Endodermal cell (in vitro differentiated cells): Measurements from ENCODE around the gene PGAM5. TPM values are rescaled to one million over a fixed set of nuclear protein-coding genes. Genes with fewer than 3 reads are reported as not detected.

Experiments used
- DNase-seq: peaks from one replicate; pipeline ENCODE4 v3.0.0-alpha.2; 2017
- H3K27ac ChIP-seq: 2 replicates; pipeline ENCODE4 v1.5.1; 2013; ENCODE audit warnings: mild to moderate bottlenecking, low read depth, low read length, moderate library complexity
- H3K27me3 ChIP-seq: 2 replicates; pipeline ENCODE4 v1.6.1; 2013; ENCODE audit warnings: mild to moderate bottlenecking, low read length, moderate library complexity; ENCODE audit not compliant: insufficient read depth, control insufficient read depth, poor library complexity, severe bottlenecking
- H3K36me3 ChIP-seq: 2 replicates; pipeline ENCODE4 v1.7.0; 2013; ENCODE audit warnings: mild to moderate bottlenecking, low read length, moderate library complexity; ENCODE audit not compliant: control insufficient read depth, insufficient read depth
- H3K4me1 ChIP-seq: one replicate; pipeline ENCODE4 v1.7.0; 2013; ENCODE audit warnings: low read length; ENCODE audit not compliant: control insufficient read depth, insufficient read depth
- H3K4me3 ChIP-seq: 2 replicates; pipeline ENCODE4 v1.5.1; 2013; ENCODE audit warnings: mild to moderate bottlenecking, low read length, moderate library complexity
- H3K9ac ChIP-seq: 2 replicates; pipeline ENCODE4 v1.6.1; 2013; ENCODE audit warnings: mild to moderate bottlenecking, low read length, moderate library complexity; ENCODE audit not compliant: poor library complexity, severe bottlenecking; ENCODE audit errors: extremely low read depth
- H3K9me3 ChIP-seq: 2 replicates; pipeline ENCODE4 v1.6.1; 2013; ENCODE audit warnings: mild to moderate bottlenecking, low read length, moderate library complexity; ENCODE audit not compliant: control insufficient read depth
- H3K27ac Mint-ChIP-seq: 2 replicates; pipeline ENCODE4 v1.8.0; 2020; ENCODE audit warnings: mixed read lengths
- H3K27me3 Mint-ChIP-seq: 2 replicates; pipeline ENCODE4 v1.8.0; 2021; ENCODE audit warnings: mild to moderate bottlenecking, mixed read lengths; ENCODE audit not compliant: insufficient read depth
- H3K36me3 Mint-ChIP-seq: 2 replicates; pipeline ENCODE4 v1.8.0; 2020; ENCODE audit warnings: low read depth, mixed read lengths
- H3K4me1 Mint-ChIP-seq: 2 replicates; pipeline ENCODE4 v1.8.0; 2020; ENCODE audit warnings: mixed read lengths
- H3K4me3 Mint-ChIP-seq: 2 replicates; pipeline ENCODE4 v1.8.0; 2020; ENCODE audit warnings: mild to moderate bottlenecking, moderate library complexity, mixed read lengths
- H3K9me3 Mint-ChIP-seq: 2 replicates; pipeline ENCODE4 v1.8.0; 2020; ENCODE audit warnings: mild to moderate bottlenecking, mixed read lengths
- CTCF ChIP-seq: fragments of 200-600 bp; sonication (generic); conservative IDR thresholded peaks from 2 replicates; pipeline ENCODE4 v1.5.0; 2021; ENCODE audit warnings: antibody characterized with exemption, mild to moderate bottlenecking
- WGBS, 2 experiments: methylation state at CpG; one replicate each; pipeline versions ENCODE4 v1.1.5 to v1.1.7; 2013; ENCODE audit warnings: missing lambda C conversion rate in 2 of 2, mixed read lengths in 1 of 2; ENCODE audit not compliant: insufficient coverage in 1 of 2, insufficient read length in 1 of 2; 5-methylcytosine and 5-hydroxymethylcytosine counted together
- total RNA-seq, 2 donors: library from RNA; stranded (reverse); fragmentation: NEBNext Ultra II Directional in 1 of 2; extraction: Animal tissue kit (Norgen Biotek cat#: 25700) in 1 of 2; gene quantifications; 2 replicates in 1 of 2; 3 replicates in 1 of 2; pipeline ENCODE4 v1.2.1, GENCODE V29; 2021

PGAM5 gene
- total RNA-seq, 2 donors from 2014 or later = 60.2 to 64.3 TPM

GRCh38 chr12:132662901-132663755 is 47.5 kb upstream of the PGAM5 start:
- no peaks in the 10 kb centered on the region for H3K9me3 Mint-ChIP-seq
- no peak overlapping the region for H3K27ac Mint-ChIP-seq
- Histone ChIP-seq H3K4me3 (no peak overlapping the region), H3K9me3 (no peaks in the 10 kb centered on the region), H3K27ac (no peak overlapping the region), H3K4me1 (peaks cover 6% of the 10 kb centered on the region), H3K27me3 (no peaks in the 10 kb centered on the region), H3K36me3 (peaks cover 96% of the 10 kb centered on the region), H3K9ac (no peak overlapping the region)
- DNase-seq = no peak
- TF ChIP-seq CTCF = no peak
- H3K36me3 Mint-ChIP-seq = peaks cover 91% of the 10 kb centered on the region
- H3K27me3 Mint-ChIP-seq = no peaks in the 10 kb centered on the region
- WGBS, 2 experiments = 95 to 97% methylated on average over 19 to 29 of the region's 29 CpGs
- H3K4me3 Mint-ChIP-seq = no peak overlapping the region
- peaks cover 17% of the 10 kb centered on the region for H3K4me1 Mint-ChIP-seq

- Mint-ChIP-seq H3K27me3 (no peaks in the 10 kb centered on the region), H3K36me3 (peaks cover 95% of the 10 kb centered on the region), H3K27ac (no peak overlapping the region), H3K9me3 (no peaks in the 10 kb centered on the region), H3K4me1 (peaks cover 17% of the 10 kb centered on the region), H3K4me3 (no peak overlapping the region)
- no peaks in the 10 kb centered on the region for H3K27me3 ChIP-seq
- H3K4me3 ChIP-seq = no peak overlapping the region
- TF ChIP-seq CTCF = no peak
- WGBS, 2 experiments = 89 to 94% methylated on average over 14 to 21 of the region's 21 CpGs
- peak; percentile 89 for DNase-seq
- no peaks in the 10 kb centered on the region for H3K9me3 ChIP-seq
- H3K27ac ChIP-seq = no peak overlapping the region
- peaks cover 93% of the 10 kb centered on the region for H3K36me3 ChIP-seq
- H3K4me1 ChIP-seq = peaks cover 6% of the 10 kb centered on the region
- H3K9ac ChIP-seq = no peak overlapping the region
Observed at GRCh38 chr12:132664206-132665148, 46.2 kb upstream of the PGAM5 start.

GRCh38 chr12:132665149-132665491 is 45.5 kb upstream of the PGAM5 start:
- peaks cover 6% of the 10 kb centered on the region for H3K4me1 ChIP-seq
- Mint-ChIP-seq H3K4me1 (peaks cover 21% of the 10 kb centered on the region), H3K27me3 (no peaks in the 10 kb centered on the region), H3K4me3 (no peak overlapping the region), H3K9me3 (no peaks in the 10 kb centered on the region), H3K36me3 (peaks cover 94% of the 10 kb centered on the region), H3K27ac (no peak overlapping the region)
- DNase-seq = no peak
- H3K36me3 ChIP-seq = peaks cover 92% of the 10 kb centered on the region
- no peak overlapping the region for H3K27ac ChIP-seq
- H3K4me3 ChIP-seq = no peak overlapping the region
- no peak for TF ChIP-seq CTCF
- 93 to 97% methylated on average over 7 to 13 of the region's 13 CpGs for WGBS, 2 experiments
- no peak overlapping the region for H3K9ac ChIP-seq
- no peaks in the 10 kb centered on the region for H3K27me3 ChIP-seq
- H3K9me3 ChIP-seq = no peaks in the 10 kb centered on the region
